CD14-positive monocyte (primary cell): ENCODE results near the gene C6orf15. TPM values are rescaled to one million over a fixed set of nuclear protein-coding genes. Genes with fewer than 3 reads are reported as not detected.
A peak's percentile ranks its signal among the peaks of the same experiment; 100 is the strongest.
"Not testable (repeated sequence)": the region's sequence is repeated elsewhere in the genome, so short reads cannot be mapped to it uniquely, and the experiment has no call there.

ENCODE experiments used
- DNase-seq, 3 donors: peaks; one replicate each; pipeline ENCODE4 v3.0.0-alpha.2; 2011 to 2022
- H2AFZ ChIP-seq: 2 replicates; pipeline ENCODE4 v1.6.0; 2012; ENCODE audit warnings: mild to moderate bottlenecking, low read depth, low read length, inconsistent platforms; ENCODE audit not compliant: insufficient read depth, poor library complexity, severe bottlenecking
- H3K27ac ChIP-seq, 2 donors: 1 replicate in 1 of 2; 2 replicates in 1 of 2; pipeline ENCODE4 v1.5.1; 2012 to 2013; ENCODE audit warnings: low read length in 2 of 2, control low read depth in 1 of 2, inconsistent platforms in 1 of 2, low read depth in 1 of 2, mild to moderate bottlenecking in 1 of 2
- H3K27me3 ChIP-seq, 2 donors: one replicate each; pipeline versions ENCODE4 v1.6.0 to v1.6.1; 2011 to 2013; ENCODE audit warnings: low read length in 2 of 2; ENCODE audit not compliant: control insufficient read depth in 2 of 2, insufficient read depth in 2 of 2
- H3K36me3 ChIP-seq, 2 donors: replicated peaks in 1 of 2; 1 replicate in 1 of 2; 2 replicates in 1 of 2; pipeline versions ENCODE4 v1.5.1 to v1.6.1; 2012 to 2013; ENCODE audit warnings: low read length in 2 of 2, control low read depth in 1 of 2, inconsistent platforms in 1 of 2, mild to moderate bottlenecking in 1 of 2; ENCODE audit not compliant: insufficient read depth in 2 of 2, control insufficient read depth in 1 of 2
- H3K4me1 ChIP-seq, 2 donors: 1 replicate in 1 of 2; 2 replicates in 1 of 2; pipeline versions ENCODE4 v1.5.1 to v1.6.1; 2012 to 2013; ENCODE audit warnings: low read length in 2 of 2, control low read depth in 1 of 2, inconsistent platforms in 1 of 2, mild to moderate bottlenecking in 1 of 2, moderate library complexity in 1 of 2; ENCODE audit not compliant: insufficient read depth in 2 of 2, control insufficient read depth in 1 of 2
- H3K4me2 ChIP-seq: replicated peaks from 2 replicates; pipeline ENCODE3; 2012; ENCODE audit warnings: low read length, moderate library complexity, mild to moderate bottlenecking; ENCODE audit not compliant: poor library complexity, severe bottlenecking; ENCODE audit errors: extremely low read depth
- H3K4me3 ChIP-seq, 3 experiments: fragments of 200-600 bp in 1 of 3; sonication (generic) in 1 of 3; replicated peaks in 1 of 3; 1 replicate in 2 of 3; 2 replicates in 1 of 3; pipeline ENCODE4 v1.5.1; 2011 to 2013; ENCODE audit warnings: low read length in 3 of 3, mild to moderate bottlenecking in 3 of 3, control low read depth in 2 of 3, low read depth in 2 of 3, inconsistent platforms in 1 of 3, moderate library complexity in 1 of 3
- H3K79me2 ChIP-seq: 2 replicates; pipeline ENCODE4 v1.6.0; 2012; ENCODE audit warnings: mild to moderate bottlenecking, control low read depth, inconsistent platforms, low read length, moderate library complexity; ENCODE audit not compliant: insufficient read depth
- H3K9ac ChIP-seq: 2 replicates; pipeline ENCODE4 v1.6.0; 2017; ENCODE audit warnings: low read length, mild to moderate bottlenecking; ENCODE audit not compliant: insufficient read depth, poor library complexity, severe bottlenecking
- H3K9me3 ChIP-seq, 2 donors: replicated peaks in 1 of 2; 1 replicate in 1 of 2; 2 replicates in 1 of 2; pipeline versions ENCODE4 v1.5.1 to v1.6.1; 2012 to 2013; ENCODE audit warnings: low read length in 2 of 2, control low read depth in 1 of 2; ENCODE audit not compliant: control insufficient read depth in 1 of 2, insufficient read depth in 1 of 2
- H4K20me1 ChIP-seq: 2 replicates; pipeline ENCODE4 v1.6.0; 2012; ENCODE audit warnings: mild to moderate bottlenecking, low read length, control low read depth, moderate library complexity; ENCODE audit not compliant: insufficient read depth
- H3K27ac Mint-ChIP-seq, 7 donors: one replicate each; pipeline ENCODE4 v1.8.0; 2020; ENCODE audit warnings: mild to moderate bottlenecking in 7 of 7, mixed read lengths in 7 of 7, moderate library complexity in 6 of 7, inconsistent platforms in 2 of 7
- H3K27me3 Mint-ChIP-seq, 3 donors: one replicate each; pipeline ENCODE4 v1.8.0; 2021 to 2022; ENCODE audit warnings: low read depth in 3 of 3, mild to moderate bottlenecking in 3 of 3, mixed read lengths in 3 of 3, moderate library complexity in 3 of 3, inconsistent platforms in 1 of 3
- H3K36me3 Mint-ChIP-seq, 2 donors: one replicate each; pipeline ENCODE4 v1.8.0; 2020; ENCODE audit warnings: mixed read lengths in 2 of 2, inconsistent platforms in 1 of 2, mild to moderate bottlenecking in 1 of 2
- H3K4me1 Mint-ChIP-seq: one replicate; pipeline ENCODE4 v1.8.0; 2020; ENCODE audit warnings: mild to moderate bottlenecking, mixed read lengths
- H3K4me3 Mint-ChIP-seq, 2 donors: one replicate each; pipeline ENCODE4 v1.8.0; 2020; ENCODE audit warnings: mild to moderate bottlenecking in 2 of 2, mixed read lengths in 2 of 2, moderate library complexity in 1 of 2
- H3K9me3 Mint-ChIP-seq, 7 donors: one replicate each; pipeline ENCODE4 v1.8.0; 2020 to 2022; ENCODE audit warnings: mixed read lengths in 7 of 7, mild to moderate bottlenecking in 6 of 7, moderate library complexity in 6 of 7, inconsistent platforms in 2 of 7
- WGBS: methylation state at CpG from one replicate; pipeline ENCODE4 v1.1.5; 2013; ENCODE audit warnings: missing lambda C conversion rate; ENCODE audit not compliant: insufficient coverage; 5-methylcytosine and 5-hydroxymethylcytosine counted together
- intact Hi-C, 2 donors: fragments of 100-400 bp; cut with micrococcal nuclease; formaldehyde crosslinking; loops; one replicate each; pipeline versions ENCODE4 v1.15.0 to v1.15.1; 2023
- polyA plus RNA-seq, 3 donors: library from polyadenylated mRNA; depleted of rRNA in 1 of 3; unstranded in 2 of 3; stranded (reverse) in 1 of 3; fragments of 300-500 nt in 2 of 3; fragments of >200 nt in 1 of 3; fragmentation: Illumina TruSeq in 2 of 3; gene quantifications; 1 replicate in 2 of 3; 2 replicates in 1 of 3; pipeline ENCODE4 v1.2.3, GENCODE V29; 2012 to 2021
- TF ChIP-seq, protein P1 (sequence below): fragments of 200-600 bp; IDR thresholded peaks from one replicate; pipeline ENCODE4 v1.8.0; 2022; ENCODE audit warnings: antibody characterized with exemption, mild to moderate bottlenecking

C6orf15 gene
- polyA plus RNA-seq, 3 donors = not detected

DNA sequence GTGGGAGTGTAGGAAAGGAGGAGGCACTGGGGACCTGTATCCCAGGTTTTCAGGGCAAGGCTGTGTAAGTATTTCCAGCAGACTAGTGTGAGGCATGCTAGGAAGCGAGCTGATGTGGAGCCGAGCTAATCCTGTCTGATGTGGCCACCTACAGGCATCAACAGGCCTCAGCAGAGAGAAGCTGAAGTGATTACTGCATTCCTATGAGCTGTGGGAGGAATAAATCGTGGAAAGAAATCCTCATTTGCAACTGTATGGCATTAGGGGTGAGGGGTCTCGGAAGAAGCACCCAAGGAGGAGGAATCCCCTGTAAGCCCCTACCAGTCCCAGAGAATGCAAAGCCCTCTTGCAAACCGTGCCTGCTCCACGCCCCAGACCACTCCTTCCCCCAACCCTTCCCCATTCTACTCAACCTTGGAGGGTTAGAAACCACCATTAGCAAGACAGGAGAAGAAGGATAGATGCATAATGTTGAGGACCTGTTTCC is 41.6 kb downstream of the C6orf15 start:
- Histone ChIP-seq H4K20me1 (no peaks in the 10 kb centered on the region), H3K79me2 (no peaks in the 10 kb centered on the region), H3K27me3 (no peaks in the 10 kb centered on the region), H3K4me2 (no peak overlapping the region), H3K4me1 (no peaks in the 10 kb centered on the region), H3K9ac (no peak overlapping the region), H3K27ac (no peak overlapping the region), H3K9me3 (no peaks in the 10 kb centered on the region), H3K4me3 (no peak overlapping the region), H2AFZ (no peak overlapping the region), H3K36me3 (no peaks in the 10 kb centered on the region)
- no peak for DNase-seq
- Mint-ChIP-seq H3K9me3 (peaks cover 0 to 2% (median 0%) of the 10 kb centered on the region in 7 donors), H3K27me3 (peaks cover 0 to 4% (median 0%) of the 10 kb centered on the region in 3 donors), H3K4me1 (peaks cover 3% of the 10 kb centered on the region), H3K36me3 (no peaks in the 10 kb centered on the region), H3K27ac (no peak overlapping the region), H3K4me3 (no peak overlapping the region)
- TF ChIP-seq, protein P1, sequence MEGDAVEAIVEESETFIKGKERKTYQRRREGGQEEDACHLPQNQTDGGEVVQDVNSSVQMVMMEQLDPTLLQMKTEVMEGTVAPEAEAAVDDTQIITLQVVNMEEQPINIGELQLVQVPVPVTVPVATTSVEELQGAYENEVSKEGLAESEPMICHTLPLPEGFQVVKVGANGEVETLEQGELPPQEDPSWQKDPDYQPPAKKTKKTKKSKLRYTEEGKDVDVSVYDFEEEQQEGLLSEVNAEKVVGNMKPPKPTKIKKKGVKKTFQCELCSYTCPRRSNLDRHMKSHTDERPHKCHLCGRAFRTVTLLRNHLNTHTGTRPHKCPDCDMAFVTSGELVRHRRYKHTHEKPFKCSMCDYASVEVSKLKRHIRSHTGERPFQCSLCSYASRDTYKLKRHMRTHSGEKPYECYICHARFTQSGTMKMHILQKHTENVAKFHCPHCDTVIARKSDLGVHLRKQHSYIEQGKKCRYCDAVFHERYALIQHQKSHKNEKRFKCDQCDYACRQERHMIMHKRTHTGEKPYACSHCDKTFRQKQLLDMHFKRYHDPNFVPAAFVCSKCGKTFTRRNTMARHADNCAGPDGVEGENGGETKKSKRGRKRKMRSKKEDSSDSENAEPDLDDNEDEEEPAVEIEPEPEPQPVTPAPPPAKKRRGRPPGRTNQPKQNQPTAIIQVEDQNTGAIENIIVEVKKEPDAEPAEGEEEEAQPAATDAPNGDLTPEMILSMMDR = no peak
- intact Hi-C loops = loop anchor here in 1 of 2 donors (10.0 kb wide), 1 partner anchor 596 kb away; no protein-coding TSS in a partner anchor
- 40% methylated on average over 2 of the region's 6 CpGs for WGBS

DNA sequence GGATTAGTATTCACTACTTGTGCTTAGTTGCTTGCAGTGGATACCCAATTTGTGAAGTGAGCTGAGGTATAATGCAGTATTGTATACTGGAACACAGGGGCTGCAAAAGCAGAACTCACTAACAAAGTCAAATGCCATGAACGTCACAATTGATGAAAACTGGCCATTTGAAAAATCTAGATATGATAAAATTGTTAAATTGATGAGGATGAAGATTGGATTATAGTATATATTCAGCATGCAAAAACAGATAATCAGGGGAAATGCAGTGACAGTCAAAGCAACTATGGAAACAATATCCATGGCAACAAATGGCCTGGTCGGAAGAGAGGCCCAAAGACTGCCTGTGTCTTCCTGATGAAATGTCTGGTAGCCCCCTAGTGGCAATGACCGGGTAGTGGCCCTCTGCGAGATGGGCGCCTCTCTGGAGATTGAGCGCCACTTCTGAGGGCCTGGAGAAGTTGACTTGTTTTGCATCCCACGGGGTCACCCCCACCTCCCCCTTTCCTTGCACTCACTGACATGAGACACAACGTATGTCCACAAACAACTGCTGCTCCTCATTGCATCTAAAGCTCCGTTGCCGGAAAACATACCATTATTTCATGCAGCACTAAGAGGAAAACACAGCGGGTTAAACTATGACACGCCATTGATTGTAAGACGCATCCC is 43.6 kb downstream of the C6orf15 start:
- Histone ChIP-seq H3K36me3 (no peaks in the 10 kb centered on the region), H3K4me1 (no peaks in the 10 kb centered on the region), H3K79me2 (no peaks in the 10 kb centered on the region), H3K4me3 (no peak overlapping the region), H3K4me2 (no peak overlapping the region), H4K20me1 (no peaks in the 10 kb centered on the region), H3K9ac (no peak overlapping the region), H3K27ac (no peak overlapping the region), H3K9me3 (no peaks in the 10 kb centered on the region), H3K27me3 (no peaks in the 10 kb centered on the region), H2AFZ (no peak overlapping the region)
- Mint-ChIP-seq H3K4me3 (no peak overlapping the region), H3K4me1 (peaks cover 3% of the 10 kb centered on the region), H3K9me3 (peaks cover 0 to 2% (median 0%) of the 10 kb centered on the region in 7 donors), H3K36me3 (no peaks in the 10 kb centered on the region), H3K27ac (no peak overlapping the region), H3K27me3 (peaks cover 0 to 4% (median 2%) of the 10 kb centered on the region in 3 donors)
- WGBS = 38% methylated on average over 9 of the region's 13 CpGs
- DNase-seq = peak; percentile 54 to 69 (median 57)
- TF ChIP-seq, protein P1 = peak; percentile 98
- intact Hi-C loops = no loop called here

DNA sequence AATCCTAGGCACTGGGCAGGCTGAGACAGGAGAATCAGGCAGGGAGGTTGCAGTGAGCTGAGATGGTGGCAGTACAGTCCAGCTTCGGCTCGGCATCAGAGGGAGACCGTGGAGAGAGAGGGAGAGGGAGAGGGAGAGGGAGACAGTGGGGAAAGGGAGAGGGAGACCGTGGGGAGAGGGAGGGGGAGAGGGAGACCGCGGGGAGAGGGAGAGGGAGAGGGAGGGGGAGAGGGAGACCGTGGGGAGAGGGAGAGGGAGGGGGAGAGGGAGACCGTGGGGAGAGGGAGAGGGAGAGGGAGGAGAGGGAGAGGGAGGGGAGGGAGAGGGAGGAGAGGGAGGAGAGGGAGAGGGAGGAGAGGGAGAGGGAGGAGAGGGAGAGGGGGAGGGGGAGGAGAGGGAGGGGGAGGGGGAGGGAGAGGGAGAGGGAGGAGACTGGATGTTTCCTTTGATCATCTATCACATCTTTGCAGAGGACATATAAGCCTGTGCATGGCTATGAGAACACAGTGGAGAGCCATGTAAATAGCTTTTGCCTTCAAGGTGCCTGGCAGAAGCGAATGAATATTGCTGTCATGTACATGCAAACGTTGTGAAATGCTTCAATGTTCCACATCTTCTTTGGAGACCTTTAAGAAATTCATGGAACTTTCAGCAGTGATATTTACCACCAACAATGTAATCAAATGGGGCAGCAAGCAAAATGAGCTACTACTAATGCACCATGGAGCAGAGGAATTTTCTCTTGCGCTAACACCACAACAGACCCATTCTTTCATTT is 44.3 kb downstream of the C6orf15 start:
- intact Hi-C loops, H3K27me3 Mint-ChIP-seq: not testable (repeated sequence)

More for the DNA sequence above, 44.3 kb downstream of the C6orf15 start:
- 96% methylated on average over 4 of the region's 11 CpGs for WGBS
- not testable (repeated sequence) for H3K27ac Mint-ChIP-seq, H3K4me3 Mint-ChIP-seq, H3K36me3 ChIP-seq, H2AFZ ChIP-seq, H3K27ac ChIP-seq, H3K9me3 Mint-ChIP-seq, H3K36me3 Mint-ChIP-seq, H4K20me1 ChIP-seq, H3K4me1 ChIP-seq, H3K79me2 ChIP-seq, DNase-seq, H3K4me2 ChIP-seq, H3K4me1 Mint-ChIP-seq, H3K27me3 ChIP-seq, H3K9ac ChIP-seq, H3K9me3 ChIP-seq, H3K4me3 ChIP-seq
